Stimulated activated CD4-positive, alpha-beta T cell treated with anti-CD3 and anti-CD28 coated beads, Interleukin-15, amount 100 ng/mL, for 1 hour (primary cell): Measurements from ENCODE around the gene CCDC197.

ENCODE experiments used
- DNase-seq, 2 donors: peaks; one replicate each; pipeline ENCODE4 v3.0.0-alpha.2; 2020; ENCODE audit warnings: low read depth in 1 of 2, low spot score in 1 of 2

The CCDC197 gene

GRCh38 chr14:93960774-93961438 is 36.2 kb upstream of the CCDC197 start:
- DNase-seq: no peak

- DNase-seq: no peak
These were observed 35.5 kb upstream of the CCDC197 start for GRCh38 chr14:93961620-93962019.

- DNase-seq: peak in 1 of 2 donors; percentile 15
These were observed 34.1 kb upstream of the CCDC197 start for GRCh38 chr14:93962701-93963601.

GRCh38 chr14:93963692-93964091 is 33.4 kb upstream of the CCDC197 start:
- DNase-seq: no peak

GRCh38 chr14:93964281-93964680 is 32.8 kb upstream of the CCDC197 start:
- no peak for DNase-seq

GRCh38 chr14:93964820-93965286 is 32.2 kb upstream of the CCDC197 start:
- no peak for DNase-seq

- DNase-seq: no peak
These were observed 31.7 kb upstream of the CCDC197 start for GRCh38 chr14:93965287-93965821.

GRCh38 chr14:93965946-93966474 is 31.1 kb upstream of the CCDC197 start:
- DNase-seq: no peak

- DNase-seq: no peak
These were observed 29.4 kb upstream of the CCDC197 start for GRCh38 chr14:93967637-93968250.

- no peak for DNase-seq
These were observed 27.8 kb upstream of the CCDC197 start for GRCh38 chr14:93969082-93969828.

GRCh38 chr14:93970585-93970964 is 26.5 kb upstream of the CCDC197 start:
- peak; percentile 53 to 57 for DNase-seq

GRCh38 chr14:93970965-93971634 is 26.0 kb upstream of the CCDC197 start:
- DNase-seq: peak in 1 of 2 donors; percentile 39

GRCh38 chr14:93971635-93972027 is 25.5 kb upstream of the CCDC197 start:
- DNase-seq: no peak

- DNase-seq: no peak
These were observed 24.4 kb upstream of the CCDC197 start for GRCh38 chr14:93972618-93973205.

- no peak for DNase-seq
These were observed 23.5 kb upstream of the CCDC197 start for GRCh38 chr14:93973607-93974006.

GRCh38 chr14:93974299-93974698 is 22.8 kb upstream of the CCDC197 start:
- no peak for DNase-seq

- DNase-seq: no peak
These were observed 22.3 kb upstream of the CCDC197 start for GRCh38 chr14:93974833-93975232.

GRCh38 chr14:93975791-93976476 is 21.2 kb upstream of the CCDC197 start:
- no peak for DNase-seq

- no peak for DNase-seq
These were observed 20.5 kb upstream of the CCDC197 start, which contains the start of gene ASB2 for GRCh38 chr14:93976477-93977057. Gene ASB2 (minus strand): TSS chr14:93976570. CDS start chr14:93964539, 12,031 bp downstream.
